Posterior cingulate gyrus (tissue), 11 donors: ENCODE results near the gene BOD1L2.

ENCODE experiments used
- DNase-seq, 10 donors: peaks; one replicate each; pipeline versions ENCODE4 v3.0.0 to v3.0.0-alpha.2; 2020 to 2021; ENCODE audit warnings: mixed read lengths in 3 of 10
- intact Hi-C: fragments of 100-400 bp; cut with DNase I; formaldehyde crosslinking; loops from one replicate; pipeline ENCODE4 v1.15.1; 2023

The BOD1L2 gene

DNA sequence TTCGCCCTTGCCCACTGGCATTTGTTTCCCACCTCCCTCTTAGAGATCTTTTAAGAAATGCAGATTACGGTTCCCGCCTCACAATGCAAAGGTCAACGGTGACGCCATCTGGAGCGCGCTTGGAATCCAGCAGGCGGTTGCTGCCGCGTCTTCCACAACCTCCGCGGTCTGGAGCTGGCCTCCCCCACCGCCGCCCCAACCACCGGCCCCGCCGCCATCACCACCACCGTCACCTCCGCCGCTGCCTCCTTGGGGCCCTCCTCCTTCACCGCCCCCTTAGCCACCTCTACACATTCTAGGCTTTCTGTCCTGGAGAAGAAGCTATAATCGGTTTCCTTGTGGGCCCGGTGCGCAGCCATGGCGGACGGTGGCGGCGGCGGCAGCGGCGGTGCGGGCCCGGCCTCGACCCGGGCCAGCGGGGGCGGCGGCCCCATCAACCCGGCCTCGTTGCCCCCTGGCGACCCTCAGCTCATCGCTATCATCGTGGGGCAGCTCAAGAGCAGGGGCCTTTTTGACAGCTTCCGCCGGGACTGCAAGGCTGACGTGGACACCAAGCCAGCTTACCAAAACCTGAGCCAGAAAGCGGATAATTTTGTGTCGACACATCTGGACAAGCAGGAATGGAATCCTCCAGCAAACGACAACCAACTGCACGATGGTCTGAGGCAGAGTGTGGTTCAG lies at the start of gene BOD1L2:
BOD1L2 (plus strand) TSS at position 132 of the 681 bp plus-strand sequence; CDS start at position 358, 226 bp downstream.
- intact Hi-C loops: no loop called here
- peak in 1 of 10 donors; percentile 76 for DNase-seq

GRCh38 chr18:57107140-57107832 lies 39.6 kb upstream of the BOD1L2 start:
- DNase-seq: no peak
- intact Hi-C loops: no loop called here

DNA sequence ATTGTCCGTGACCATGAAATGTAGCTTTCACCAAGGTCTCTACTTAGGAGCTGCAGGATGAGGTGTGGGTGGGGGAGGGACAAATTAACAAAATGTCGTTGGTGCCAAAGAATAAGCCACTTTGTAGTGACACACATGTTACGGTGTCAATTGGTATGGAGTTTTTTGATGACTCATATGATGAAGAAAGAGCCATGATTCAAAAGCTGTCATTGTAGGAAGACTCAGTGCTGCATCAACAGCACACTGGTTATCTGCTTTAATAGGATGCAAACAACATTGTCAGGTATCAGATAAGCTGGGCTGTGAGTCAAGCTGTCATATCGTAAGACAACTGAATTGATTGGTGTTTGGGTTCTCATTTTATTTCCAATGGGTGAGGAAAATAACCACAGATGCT lies 36.6 kb upstream of the BOD1L2 start:
- intact Hi-C loops: no loop called here
- no peak for DNase-seq

GRCh38 chr18:57113799-57114420 lies 33.0 kb upstream of the BOD1L2 start:
- DNase-seq: peak in 6 of 10 donors; percentile 14 to 83 (median 32)
- intact Hi-C loops: no loop called here

- intact Hi-C loops: no loop called here
- no peak for DNase-seq
Observed at GRCh38 chr18:57116598-57117132, 30.2 kb upstream of the BOD1L2 start.

DNA sequence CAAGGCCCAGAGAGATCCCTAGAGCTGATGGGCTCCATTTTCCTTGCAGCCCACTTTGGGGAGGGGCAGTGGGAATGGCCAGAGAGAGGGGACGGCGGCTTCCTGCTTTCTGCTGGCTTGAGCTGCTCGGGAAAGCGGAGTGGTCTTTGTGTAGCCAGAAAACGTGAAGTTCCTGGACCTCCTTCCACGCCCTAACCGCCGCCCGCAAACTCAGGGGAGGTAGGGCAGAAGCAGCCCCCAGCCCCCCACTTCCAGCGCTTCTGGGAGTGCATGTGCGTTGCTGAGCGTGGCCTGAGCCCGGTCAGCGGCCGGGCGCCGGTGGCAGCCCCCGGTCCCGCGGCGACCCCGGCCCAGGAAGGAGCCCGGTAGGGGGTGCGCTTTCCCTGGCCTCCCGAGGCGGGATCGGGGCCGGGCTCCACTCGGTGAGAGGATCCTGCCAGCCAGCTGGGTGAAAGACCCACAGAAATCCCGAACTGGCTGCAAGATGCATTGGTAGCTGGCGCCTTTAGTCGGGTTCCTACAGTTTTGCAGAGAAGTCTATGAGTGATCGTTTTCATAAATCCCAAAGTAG lies 25.3 kb upstream of the BOD1L2 start:
- intact Hi-C loops: no loop called here
- no peak for DNase-seq

DNA sequence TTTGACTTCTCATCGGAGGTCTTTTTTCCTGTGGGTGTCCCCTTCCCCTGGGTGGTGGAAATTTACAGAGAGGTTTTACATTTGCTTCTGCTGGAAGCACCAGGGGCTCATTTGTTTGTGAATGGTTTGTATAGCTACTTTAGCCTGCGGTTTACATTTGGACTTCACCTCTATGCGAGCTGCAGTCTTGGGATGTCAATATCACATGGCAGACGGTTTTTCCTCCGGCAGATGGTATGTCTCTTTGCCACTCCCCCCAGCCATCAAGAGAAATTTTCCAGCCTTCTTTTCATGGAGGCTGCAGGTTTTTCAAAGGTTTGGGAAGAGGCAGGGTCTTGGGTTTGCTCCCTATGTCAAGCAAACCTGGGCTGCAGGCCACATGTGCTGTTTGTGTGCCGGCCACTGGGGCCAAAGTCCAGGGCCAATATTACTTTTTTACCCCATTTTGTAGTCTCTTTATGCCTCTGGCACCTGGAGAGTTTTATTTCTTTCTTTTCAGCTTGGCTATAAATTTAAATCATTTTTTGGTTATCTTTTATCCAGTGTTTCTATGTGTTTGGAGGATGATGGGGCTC lies 23.9 kb upstream of the BOD1L2 start:
- no peak for DNase-seq
- intact Hi-C loops: no loop called here

GRCh38 chr18:57125627-57126026 lies 21.3 kb upstream of the BOD1L2 start:
- no peak for DNase-seq
- intact Hi-C loops: no loop called here

- DNase-seq: no peak
- intact Hi-C loops: no loop called here
Observed at GRCh38 chr18:57128220-57128932, 18.5 kb upstream of the BOD1L2 start.

GRCh38 chr18:57131101-57131500 lies 15.8 kb upstream of the BOD1L2 start:
- DNase-seq: no peak
- intact Hi-C loops: no loop called here

DNA sequence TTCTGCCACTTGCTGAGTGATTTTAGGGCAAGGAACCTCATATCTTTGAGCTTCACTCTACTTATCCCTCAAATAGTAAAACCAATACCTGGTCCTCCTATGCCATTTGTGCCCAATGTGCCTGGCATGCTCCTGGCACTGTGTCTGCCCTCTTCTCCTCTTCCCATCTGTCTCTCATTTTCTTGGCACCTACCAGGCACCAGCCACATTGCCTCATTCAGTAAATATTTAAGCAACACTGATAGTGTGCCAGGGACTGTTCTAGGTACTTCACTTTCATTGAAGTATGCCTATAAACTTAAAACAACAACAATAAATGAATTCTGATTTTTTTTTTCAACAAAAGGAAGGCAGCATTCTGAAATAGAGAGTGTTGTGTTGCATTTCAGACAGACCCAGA lies 15.1 kb upstream of the BOD1L2 start:
- no peak for DNase-seq
- intact Hi-C loops: no loop called here

- DNase-seq: peak in 1 of 10 donors; percentile 4
- intact Hi-C loops: no loop called here
Observed at GRCh38 chr18:57134618-57135135, 12.2 kb upstream of the BOD1L2 start.

- intact Hi-C loops: no loop called here
- DNase-seq: no peak
Observed at GRCh38 chr18:57135699-57136098, 11.2 kb upstream of the BOD1L2 start.

- no peak for DNase-seq
- intact Hi-C loops: no loop called here
Observed at GRCh38 chr18:57137847-57138246, 9.0 kb upstream of the BOD1L2 start.

DNA sequence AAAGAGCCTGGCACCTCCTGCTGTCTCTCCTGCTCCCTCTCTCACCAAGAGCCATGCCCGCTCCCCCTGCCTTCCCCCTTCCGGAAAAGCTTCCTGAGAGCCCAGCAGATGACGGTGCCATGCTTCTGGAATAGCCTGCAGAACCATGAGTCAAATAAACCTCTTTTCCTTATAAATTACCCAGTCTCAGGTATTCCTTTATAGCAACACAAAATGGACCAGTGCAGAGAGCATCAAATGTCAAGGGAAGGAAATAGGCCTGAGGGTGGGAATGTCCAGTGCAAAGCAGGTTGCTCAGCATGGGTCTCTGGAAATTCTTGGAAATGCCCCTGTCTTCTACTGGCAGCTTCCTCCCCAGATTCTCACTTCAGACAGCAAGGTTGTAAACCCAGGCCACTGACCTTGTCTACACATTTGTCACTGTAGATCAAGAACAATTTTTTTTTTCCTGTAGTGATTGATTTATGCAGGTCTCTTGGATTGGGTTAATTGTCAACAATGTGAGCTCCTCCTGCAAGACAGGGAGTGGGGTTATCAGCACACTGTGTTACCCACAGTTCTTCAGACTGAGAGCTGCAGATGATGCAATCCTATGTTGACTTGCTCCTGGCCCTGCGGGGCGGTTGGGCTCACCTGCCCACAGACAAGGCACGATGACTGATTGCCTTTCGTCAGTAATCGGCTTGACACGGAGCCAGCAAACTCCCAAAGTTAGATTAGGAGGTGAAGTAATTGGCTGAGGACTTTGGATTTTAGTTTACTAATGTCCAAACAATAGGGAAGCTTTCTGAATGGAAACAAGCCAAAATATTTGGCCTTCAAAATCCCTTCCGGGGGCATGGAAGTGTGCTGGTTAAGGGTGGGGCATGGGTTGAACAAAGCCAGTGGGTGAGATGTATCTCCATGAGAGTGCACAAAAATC lies 5.4 kb upstream of the BOD1L2 start:
- DNase-seq: no peak
- intact Hi-C loops: no loop called here

- intact Hi-C loops: no loop called here
- DNase-seq: no peak
Observed at GRCh38 chr18:57142324-57142723, 4.6 kb upstream of the BOD1L2 start.

DNA sequence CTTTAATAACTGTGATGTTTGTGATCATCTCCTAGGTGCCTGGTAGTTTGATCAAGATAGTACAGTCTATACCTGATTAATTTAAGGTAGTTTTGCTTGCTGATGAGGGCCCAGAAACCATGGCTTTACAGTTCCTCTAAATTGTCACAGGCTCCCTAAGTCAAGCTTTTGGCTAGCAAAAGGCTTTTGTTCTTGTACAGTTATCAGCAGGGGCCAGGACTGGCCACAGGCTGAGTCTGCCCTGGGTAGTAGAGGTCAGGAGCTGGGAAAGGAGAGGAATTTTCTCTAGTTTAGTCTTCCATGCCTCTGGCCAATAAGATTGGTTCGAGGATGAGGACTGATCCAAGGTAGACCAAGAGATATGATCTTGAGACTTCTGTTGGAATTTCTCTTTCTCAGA lies 3.6 kb upstream of the BOD1L2 start:
- intact Hi-C loops: no loop called here
- no peak for DNase-seq

DNA sequence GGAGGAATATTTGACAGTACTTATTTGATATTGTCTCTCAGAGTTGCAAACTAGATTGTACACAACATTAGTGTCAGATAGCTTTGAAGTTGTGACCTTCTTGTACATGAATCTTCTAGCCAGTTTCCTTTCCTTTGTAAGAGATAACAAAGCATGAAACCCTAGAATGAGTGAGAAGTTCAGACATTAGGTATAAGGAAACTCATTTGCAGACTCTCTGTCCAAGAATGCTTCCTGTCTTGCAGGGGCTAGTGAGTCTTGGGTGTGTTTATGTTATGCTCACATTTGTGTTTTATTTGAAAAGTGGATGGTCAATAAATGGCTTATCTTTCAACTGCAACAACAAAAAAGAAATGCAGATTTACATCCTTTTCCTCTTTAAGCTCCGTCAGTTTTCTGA lies 1.4 kb downstream of the BOD1L2 start:
- no peak for DNase-seq
- intact Hi-C loops: no loop called here

- intact Hi-C loops: no loop called here
- DNase-seq: no peak
Observed at GRCh38 chr18:57149051-57149450, 2.2 kb downstream of the BOD1L2 start.
